Hematopoietic multipotent progenitor cell (in vitro differentiated cells): Measurements from ENCODE around the gene GFM2. TPM values are rescaled to one million over a fixed set of nuclear protein-coding genes. Genes with fewer than 3 reads are reported as not detected.
"Not testable (repeated sequence)": the region's sequence is repeated elsewhere in the genome, so short reads cannot be mapped to it uniquely, and the experiment has no call there.

Experiments
- DNase-seq, 3 donors: peaks; one replicate each; pipeline ENCODE4 v3.0.0-alpha.2; 2011 to 2015; ENCODE audit warnings: low read depth in 2 of 3, low spot score in 2 of 3
- total RNA-seq: library from RNA; depleted of rRNA; stranded (reverse); fragments of >200 nt; gene quantifications from one replicate; pipeline ENCODE4 v1.2.3, GENCODE V29; 2012

Gene GFM2, protein sequence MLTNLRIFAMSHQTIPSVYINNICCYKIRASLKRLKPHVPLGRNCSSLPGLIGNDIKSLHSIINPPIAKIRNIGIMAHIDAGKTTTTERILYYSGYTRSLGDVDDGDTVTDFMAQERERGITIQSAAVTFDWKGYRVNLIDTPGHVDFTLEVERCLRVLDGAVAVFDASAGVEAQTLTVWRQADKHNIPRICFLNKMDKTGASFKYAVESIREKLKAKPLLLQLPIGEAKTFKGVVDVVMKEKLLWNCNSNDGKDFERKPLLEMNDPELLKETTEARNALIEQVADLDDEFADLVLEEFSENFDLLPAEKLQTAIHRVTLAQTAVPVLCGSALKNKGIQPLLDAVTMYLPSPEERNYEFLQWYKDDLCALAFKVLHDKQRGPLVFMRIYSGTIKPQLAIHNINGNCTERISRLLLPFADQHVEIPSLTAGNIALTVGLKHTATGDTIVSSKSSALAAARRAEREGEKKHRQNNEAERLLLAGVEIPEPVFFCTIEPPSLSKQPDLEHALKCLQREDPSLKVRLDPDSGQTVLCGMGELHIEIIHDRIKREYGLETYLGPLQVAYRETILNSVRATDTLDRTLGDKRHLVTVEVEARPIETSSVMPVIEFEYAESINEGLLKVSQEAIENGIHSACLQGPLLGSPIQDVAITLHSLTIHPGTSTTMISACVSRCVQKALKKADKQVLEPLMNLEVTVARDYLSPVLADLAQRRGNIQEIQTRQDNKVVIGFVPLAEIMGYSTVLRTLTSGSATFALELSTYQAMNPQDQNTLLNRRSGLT
- 17.5 TPM for total RNA-seq

DNA sequence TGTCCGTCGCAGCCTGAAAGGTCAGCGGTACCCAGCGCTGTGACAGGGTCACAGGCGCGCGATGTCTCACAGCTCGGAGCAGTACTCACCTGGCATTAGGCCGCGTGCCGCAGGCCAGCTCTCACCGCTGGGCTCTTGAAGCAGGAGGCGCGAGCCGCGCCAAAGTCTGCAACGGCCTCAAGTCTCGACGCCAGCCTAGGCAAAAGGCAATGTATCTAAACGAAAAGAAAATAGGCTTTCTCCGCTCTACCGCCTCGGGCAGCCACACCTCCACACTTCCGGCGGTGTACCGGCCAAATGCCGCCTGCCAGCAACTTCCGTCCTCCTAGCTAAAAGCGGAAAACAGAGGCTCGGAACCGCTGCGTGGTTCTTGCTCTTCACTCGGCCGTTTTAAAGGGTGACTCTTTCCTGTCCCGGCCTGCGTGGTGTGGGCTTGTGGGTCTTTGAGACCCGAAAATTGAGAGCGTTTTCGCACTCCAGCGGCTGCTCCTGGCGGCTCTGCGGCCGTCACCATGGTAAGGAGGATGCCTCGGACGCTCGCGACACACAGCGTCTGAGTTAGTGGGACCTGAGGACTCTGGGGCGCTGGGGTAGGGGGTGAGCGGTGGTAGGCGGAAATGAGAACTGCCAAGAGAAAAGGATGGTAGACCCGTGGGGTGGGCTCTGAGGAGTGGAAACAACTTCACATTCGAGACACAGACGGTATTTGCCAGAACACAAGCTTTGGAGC lies at the start of gene GFM2, which contains the start of gene NSA2:
GFM2 (minus strand) TSS at position 269 of the 730 bp plus-strand sequence. CDS start 3,375 bp downstream, outside the sequence.
NSA2 (plus strand) TSS at position 401 of the 730 bp plus-strand sequence; CDS start at position 513, 112 bp downstream.
- peak; percentile 77 to 98 (median 93) for DNase-seq

DNA sequence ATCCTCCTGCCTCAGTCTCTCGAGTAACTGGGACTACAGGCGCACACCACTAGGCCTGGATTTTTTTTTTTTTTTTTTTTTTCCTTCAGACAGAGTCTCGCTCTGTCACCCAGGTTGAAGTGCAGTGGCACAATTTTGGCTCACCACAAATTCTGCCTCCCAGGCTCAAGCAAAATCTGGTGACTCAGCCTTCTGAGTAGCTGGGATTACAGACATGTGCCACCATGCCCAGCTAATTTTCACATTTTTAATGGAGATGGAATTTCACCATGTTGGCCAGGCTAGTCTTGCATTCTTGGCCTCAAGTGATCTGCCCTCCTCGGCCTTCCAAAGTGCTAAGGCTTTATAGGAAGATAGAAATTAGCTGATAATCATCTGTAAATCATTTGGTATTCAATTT lies 44.0 kb upstream of the GFM2 start:
- no peak for DNase-seq

DNA sequence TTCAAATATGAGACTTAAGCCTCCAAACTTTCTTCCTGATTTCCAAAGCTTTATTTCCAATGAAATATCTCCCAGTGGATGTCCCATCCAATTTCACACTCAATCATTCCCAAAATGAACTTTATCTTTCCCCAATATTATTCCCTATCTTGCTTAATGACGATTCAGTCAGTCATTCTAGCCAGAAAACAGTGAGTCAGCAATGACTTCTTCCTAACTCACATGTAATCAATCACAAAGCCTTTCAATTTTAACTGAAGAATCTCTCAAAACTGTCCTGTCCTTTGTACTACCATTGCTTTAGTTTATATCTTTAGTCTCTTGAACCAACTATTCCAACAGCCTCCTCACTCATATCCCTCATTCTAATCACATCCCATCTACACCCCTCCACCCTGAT lies 35.0 kb upstream of the GFM2 start:
- DNase-seq = no peak

DNA sequence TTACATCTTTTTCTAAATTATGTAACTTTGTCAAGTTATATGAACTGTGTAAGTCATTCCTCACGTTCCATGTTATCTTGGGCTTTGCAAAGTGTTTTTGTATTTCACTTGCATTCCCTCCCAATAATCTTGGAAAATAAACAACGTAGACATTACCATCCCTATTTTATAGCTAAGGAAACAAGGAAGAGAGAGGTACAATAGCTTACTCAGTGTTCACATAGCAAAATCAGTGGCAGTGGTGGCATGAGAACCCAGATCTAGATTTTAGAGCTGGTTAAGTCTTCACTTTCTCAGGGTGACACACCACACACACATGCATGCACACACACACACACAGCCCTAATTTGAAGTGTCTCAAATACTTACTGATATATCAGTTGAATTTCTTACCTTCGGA lies 34.3 kb upstream of the GFM2 start:
- DNase-seq = no peak

DNA sequence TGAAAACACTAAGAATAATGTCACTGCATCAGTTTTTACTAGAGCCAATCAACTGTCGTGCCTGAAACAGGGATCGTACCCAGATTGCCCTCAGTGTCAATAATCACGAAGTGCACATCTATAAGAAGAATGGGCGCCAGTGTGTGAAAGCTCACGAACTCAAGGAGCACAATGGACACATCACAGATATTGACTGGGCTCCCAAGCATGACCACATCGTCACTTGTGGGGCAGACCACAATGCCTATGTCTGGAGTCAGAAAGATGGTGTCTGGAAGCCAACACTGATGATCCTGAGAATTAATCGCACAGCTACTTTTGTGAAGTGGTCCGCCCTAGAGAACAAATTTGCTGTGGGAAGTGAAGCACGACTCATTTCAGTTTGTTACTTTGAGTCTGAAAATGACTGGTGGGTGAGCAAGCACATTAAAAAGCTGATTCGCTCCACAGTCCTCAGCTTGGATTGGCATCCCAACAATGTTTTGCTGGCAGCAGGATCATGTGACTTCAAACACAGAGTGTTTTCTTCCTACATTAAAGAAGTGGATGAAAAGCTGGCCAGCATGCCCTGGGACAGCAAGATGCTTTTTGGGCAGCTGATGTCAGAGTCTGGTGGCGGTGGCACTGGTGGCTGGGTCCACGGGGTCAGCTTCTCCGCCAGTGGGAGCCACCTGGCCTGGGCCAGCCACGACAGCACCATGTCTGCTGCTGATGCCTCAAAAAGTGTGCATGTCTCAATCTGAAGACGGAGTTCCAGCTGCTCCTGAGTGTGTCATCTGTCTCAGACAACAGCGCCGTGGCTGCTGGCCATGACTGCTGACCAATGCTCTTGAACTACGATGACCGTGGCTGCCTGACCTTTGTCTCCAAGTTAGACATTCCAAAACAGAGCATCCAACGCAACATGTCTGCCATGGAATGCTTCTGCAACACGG lies 32.3 kb upstream of the GFM2 start:
- DNase-seq = no peak

DNA sequence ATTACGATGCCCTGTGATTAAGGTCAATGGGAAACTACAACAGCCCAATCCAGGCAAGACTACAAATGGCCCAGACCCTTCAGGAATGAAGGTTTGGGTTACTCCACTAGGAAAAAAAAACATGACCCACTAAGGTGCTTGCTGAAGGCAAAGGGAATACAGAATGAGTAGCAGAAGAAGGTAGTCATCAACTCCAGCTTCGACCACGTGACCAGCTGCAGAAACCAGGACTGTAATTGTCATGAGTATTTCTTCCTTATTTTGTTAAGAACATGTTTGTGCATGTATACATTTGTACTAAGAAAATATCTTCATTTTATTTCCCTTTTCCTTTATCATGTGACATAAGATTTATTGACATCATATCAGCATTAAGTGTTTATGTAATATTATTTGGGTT lies 24.8 kb upstream of the GFM2 start:
- not testable (repeated sequence) for DNase-seq

DNA sequence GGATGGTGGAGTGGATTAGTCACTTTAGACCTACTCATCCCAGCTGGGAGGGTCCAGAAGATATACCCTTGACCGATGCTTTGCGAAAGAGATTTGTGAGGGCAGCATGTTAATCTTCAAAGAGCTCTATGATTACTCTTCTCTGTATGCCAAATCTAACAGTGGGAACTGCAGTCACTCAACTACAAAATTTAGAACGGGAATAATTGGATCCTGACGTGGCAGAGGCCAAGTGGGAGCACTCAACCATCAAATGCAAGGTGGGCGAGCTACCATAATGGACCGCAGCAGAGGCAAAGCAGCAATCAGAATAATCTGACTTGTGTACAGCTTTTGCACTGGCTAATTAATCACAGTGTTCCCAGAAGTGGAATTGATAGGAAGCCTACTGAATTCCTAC lies 20.5 kb upstream of the GFM2 start:
- DNase-seq = no peak

DNA sequence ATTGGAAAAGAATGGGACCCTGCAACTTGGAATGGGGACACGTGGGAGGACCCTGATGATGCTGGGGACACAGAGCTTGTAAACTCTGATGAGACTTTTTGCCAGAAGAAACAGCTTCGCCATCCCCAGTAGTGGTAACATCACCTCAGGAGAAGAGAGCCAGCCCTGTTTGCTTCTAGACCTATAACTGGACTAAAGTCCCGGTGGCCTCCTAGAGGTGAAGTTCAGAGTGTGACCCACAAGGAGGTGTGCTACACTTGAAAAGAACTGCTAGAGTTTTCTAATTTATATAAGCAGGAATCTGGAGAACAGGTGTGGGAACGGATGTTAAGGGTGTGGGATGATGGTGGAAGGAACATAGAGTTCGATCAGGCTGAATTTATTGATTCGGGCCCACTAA lies 19.9 kb upstream of the GFM2 start:
- no peak for DNase-seq

DNA sequence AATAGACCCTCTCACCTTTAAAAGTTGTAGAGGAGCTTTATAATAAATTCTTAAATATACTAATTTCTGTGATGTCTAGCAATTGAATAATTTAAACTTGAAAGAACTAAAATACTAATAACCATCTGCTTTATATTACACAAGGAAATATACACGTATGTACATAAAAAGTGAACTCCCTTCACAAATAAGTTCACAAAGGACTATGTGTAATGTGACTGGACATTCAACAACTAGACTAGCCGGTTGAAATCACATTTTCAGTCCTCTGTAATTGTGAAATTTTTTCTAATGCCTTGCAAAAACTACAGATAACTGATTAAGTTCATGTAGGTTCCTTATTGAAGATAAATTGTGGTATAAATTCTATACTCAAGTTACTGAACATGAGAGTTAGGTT lies 11.7 kb upstream of the GFM2 start:
- DNase-seq = no peak

DNA sequence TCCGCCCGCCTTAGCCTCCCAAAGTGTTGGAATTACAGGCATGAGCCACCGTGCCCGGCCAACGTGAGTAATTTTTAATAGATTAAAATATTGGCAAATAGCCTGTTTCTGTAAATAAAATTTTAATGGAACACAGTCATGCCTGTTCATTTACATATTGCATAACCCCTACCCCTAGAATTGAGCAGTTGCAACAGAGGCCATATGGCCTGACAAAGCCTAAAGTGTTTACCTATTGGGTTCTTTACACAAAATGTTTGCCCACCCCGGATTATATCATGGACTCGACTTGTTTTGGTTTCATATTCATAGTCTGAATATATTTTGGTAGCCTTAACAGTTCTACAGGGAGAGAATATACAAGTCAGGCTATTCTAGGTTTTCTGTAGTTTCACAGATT lies 5.4 kb upstream of the GFM2 start:
- no peak for DNase-seq

DNA sequence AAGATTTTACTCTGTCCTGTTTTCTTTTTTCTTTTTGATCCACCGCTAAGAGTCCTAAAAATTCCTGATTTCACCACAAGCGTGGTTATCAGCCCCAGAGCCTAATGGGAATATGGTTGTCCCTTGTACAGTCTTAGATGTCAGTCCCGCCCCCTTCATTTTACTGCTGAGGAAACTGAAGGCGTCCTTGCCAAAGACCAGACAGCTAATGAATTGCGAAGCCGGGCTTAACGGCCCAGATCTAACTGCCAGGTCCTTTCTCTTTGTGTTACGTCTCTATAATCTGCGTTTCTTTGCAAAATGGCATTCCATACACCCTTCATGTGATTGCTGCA lies 629 bp upstream of the GFM2 start:
- DNase-seq = peak; percentile 4 to 43 (median 33)

DNA sequence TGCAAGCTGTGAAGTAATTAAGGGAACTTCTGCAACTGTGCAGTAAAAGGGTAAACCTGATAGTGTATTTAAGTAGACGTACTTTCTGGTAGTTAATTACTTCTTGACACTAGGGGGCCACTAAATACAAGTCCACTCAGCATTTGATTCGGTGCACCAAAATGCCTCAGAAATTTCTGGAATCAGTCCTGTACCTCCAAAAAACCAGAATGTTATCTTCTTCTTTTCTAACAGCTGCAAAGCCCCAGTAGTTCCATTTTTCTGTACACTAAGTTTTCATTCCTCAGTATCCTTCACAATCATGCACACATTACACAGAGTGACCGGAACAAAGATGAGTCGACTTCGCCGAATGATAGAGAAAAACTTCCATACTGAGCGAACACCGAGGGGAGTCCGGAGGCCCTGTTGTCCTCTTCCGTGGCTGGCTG lies 484 bp downstream of the GFM2 start:
- peak in 2 of 3 donors; percentile 69 to 85 for DNase-seq

DNA sequence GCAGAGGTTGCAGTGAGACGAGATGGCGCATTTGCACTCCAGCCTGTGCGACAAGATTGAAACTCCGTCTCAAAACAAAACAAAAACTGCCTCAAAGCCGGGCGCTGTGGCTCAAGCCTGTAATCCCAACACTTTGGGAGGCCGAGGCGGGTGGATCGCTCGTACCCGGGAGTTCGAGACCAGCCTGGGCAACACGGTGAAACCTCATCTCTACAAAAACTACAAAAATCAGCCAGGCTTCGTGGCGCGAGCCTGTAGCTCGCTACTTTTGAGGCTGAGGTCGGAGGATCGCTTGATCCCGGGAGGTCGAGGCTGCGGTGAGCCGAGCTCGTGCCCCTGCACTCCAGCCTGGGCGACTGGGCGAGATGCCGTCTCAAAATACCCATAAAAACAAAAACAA lies 988 bp downstream of the GFM2 start:
- DNase-seq = no peak

DNA sequence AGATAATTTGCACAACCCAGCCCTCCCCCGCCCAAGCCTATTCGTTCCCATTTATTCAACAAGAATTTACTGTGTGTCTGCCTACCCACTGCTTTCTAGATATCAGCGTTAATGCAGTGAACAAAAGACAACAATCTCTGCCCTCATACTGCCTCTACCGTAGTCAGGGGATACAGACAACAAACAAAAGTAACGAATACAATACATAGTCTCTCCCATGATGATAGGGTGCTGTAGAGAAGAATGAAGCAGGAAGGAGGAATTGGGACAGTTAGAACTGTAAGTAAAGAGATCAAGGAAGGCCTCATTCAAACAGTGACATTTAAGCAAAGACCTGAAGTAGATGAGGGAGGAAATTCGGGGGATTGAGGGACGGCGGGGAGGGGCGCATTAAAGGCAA lies 1.7 kb downstream of the GFM2 start:
- DNase-seq = peak in 1 of 3 donors; percentile 4

DNA sequence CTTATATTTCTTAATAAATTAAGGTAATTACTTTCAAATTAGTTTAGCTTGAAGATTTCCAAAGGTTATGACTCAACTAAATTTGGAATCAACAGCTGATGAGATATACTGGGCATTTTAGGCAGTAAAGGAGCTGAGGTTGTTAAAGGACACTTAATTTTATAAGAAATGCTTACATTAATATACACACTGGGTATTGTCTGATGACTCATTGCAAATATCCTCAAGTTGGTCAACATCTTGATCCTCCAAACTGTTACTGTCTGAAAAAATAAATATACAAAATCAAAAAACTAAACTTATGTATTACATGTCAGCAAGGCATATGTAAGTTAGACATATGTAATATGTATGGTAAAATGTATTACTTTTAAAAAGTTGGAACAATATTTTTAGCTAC lies 3.4 kb downstream of the GFM2 start:
- no peak for DNase-seq

DNA sequence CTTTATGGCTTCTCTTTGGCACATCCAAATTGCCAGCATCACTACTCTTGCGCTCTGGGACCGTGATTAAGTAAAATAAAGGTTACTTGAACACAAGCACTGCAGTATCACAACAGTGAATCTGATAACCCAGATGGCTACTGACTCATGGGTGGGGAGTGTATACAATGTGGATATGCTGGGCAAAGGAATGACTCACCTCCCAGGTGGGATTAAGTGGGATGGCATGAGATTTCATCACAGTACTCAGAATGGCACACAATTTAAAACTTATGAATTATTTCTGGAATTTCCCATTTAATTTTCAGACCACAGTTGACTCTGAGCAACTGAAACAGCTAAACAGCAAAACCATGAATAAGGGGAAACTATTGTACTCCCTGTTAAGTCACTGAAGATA lies 4.3 kb downstream of the GFM2 start:
- no peak for DNase-seq

DNA sequence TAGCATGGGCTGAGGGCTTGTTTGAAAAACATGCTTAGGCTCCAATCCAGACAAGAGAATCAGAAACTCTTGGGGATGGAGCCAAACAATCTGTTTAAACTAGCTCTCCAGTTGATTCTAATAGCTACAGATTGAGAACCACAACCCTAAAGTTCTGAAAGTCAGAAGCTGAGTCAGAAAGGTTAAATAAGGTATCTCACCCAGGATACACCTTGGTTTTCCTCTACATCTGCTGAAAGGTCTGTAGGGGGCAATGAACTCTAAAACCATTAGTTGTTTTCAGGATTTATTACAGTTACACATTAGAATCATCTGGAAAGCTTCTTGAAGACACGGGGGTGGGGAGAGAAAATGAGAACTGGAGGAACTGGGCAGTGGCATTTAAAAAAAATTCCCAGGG lies 5.7 kb downstream of the GFM2 start:
- no peak for DNase-seq

DNA sequence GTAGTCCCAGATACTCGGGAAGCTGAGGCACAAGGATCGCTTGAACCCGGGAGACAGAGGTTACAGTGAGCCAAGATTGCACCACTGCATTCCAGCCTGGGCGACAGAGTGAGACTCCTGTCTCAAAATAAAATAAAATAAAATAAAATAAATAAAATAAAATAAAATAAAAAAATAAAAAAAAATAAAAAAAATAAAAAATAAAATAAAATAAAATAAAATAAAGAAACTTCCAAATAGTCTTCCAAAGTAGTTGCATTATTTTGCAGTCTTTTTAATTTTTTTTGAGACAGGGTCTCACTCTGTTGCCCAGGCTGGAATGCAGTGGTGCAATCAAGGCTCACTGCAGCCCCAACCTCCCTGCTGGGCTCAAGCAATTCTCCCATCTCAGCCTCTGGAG lies 18.2 kb downstream of the GFM2 start:
- not testable (repeated sequence) for DNase-seq

DNA sequence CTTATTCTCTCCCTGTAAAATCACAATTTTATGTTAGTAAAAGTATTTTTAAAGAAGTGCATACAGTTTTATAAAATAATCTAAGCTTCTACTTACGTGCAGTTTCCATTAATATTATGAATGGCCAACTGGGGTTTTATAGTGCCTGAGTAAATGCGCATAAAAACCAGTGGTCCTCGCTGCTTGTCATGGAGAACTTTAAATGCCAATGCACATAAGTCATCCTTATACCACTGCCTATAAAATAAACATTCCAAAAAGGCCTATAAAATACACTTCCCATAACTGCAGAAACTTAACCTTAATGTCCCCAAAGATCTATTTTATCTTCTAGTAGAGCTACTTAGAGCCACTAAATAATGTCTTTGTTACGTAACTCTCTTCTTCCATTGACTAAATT lies 28.5 kb downstream of the GFM2 start:
- DNase-seq = no peak

DNA sequence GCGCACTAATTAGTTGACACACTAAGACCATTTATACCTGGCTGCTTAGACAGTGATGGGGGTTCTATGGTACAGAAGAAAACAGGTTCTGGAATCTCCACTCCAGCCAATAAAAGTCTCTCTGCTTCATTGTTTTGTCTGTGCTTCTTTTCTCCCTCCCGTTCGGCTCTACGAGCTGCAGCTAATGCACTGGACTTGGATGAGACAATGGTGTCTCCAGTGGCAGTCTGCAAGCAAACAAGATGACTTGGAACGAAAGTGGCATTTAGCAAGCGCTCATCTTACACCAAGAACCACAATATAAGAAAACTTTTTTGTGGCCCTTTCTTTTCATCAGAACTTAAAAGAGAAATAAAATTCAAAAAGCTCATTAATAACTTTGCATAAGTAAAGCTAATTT lies 30.2 kb downstream of the GFM2 start:
- no peak for DNase-seq
